Measurements from ENCODE around the gene OIT3. TPM values are rescaled to one million over a fixed set of nuclear protein-coding genes. Genes with fewer than 3 reads are reported as not detected.

The OIT3 gene
- total RNA-seq, 1 experiment from 2014 or later: not detected

DNA sequence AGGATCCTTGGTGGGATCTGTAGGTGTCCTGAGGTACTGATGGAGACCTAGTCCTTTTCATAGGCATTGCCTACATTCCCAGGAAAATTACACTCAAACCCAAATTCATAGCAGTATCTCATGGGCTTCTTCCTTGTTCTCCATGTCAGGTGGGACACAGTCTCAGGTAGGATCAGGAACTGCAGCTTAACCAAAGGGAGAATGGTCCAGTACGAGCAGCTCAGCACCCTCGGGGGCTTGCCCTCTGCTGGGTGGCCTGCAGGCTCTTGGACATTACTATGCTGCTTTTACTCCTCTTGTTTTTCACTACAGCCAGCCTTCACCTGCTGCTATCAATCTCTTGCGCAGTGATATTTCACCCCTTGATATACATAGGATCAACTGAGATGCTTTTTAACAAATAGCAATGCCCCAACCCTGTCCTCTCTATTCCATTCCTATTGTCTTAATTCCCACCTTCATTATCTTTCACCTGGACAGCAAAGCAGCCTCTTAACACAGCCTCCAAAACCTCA lies 32.5 kb downstream of the OIT3 start:
- H3K27ac Mint-ChIP-seq (ENCODE audit: unreplicated experiment): no peak overlapping the region
- TF ChIP-seq, protein P1, sequence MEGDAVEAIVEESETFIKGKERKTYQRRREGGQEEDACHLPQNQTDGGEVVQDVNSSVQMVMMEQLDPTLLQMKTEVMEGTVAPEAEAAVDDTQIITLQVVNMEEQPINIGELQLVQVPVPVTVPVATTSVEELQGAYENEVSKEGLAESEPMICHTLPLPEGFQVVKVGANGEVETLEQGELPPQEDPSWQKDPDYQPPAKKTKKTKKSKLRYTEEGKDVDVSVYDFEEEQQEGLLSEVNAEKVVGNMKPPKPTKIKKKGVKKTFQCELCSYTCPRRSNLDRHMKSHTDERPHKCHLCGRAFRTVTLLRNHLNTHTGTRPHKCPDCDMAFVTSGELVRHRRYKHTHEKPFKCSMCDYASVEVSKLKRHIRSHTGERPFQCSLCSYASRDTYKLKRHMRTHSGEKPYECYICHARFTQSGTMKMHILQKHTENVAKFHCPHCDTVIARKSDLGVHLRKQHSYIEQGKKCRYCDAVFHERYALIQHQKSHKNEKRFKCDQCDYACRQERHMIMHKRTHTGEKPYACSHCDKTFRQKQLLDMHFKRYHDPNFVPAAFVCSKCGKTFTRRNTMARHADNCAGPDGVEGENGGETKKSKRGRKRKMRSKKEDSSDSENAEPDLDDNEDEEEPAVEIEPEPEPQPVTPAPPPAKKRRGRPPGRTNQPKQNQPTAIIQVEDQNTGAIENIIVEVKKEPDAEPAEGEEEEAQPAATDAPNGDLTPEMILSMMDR (IDR thresholded peaks at IDR 0.05; ENCODE audit: insufficient read depth in 1 of 2, low read depth in 1 of 2, low read length in 1 of 2, severe bottlenecking in 1 of 2, unreplicated experiment in 1 of 2): no peak
- ChIA-PET POLR2A (no interaction called here), CTCF (no interaction called here)
- no peak overlapping the region for H3K4me3 Mint-ChIP-seq (ENCODE audit: unreplicated experiment)
- Histone ChIP-seq H3K4me1 (no peaks in the 10 kb centered on the region), H3K36me3 (ENCODE audit: control insufficient read depth, insufficient read depth, low read length) (no peaks in the 10 kb centered on the region), H3K9me3 (peaks cover 4% of the 10 kb centered on the region), H3K27me3 (replicated peaks; ENCODE audit: control insufficient read depth, insufficient read depth, low read length) (no peaks in the 10 kb centered on the region; the same call in 1 of the 2 replicates), H3K4me3 (ENCODE audit: low read depth, low read length) (no peak overlapping the region)
- H3K36me3 Mint-ChIP-seq (ENCODE audit: insufficient read depth, unreplicated experiment): no peaks in the 10 kb centered on the region
- no peaks in the 10 kb centered on the region for H3K27me3 Mint-ChIP-seq (ENCODE audit: insufficient read depth, unreplicated experiment)
- peaks cover 5% of the 10 kb centered on the region for H3K9me3 Mint-ChIP-seq (ENCODE audit: unreplicated experiment)
- intact Hi-C loops (cut with micrococcal nuclease; ENCODE audit: unreplicated experiment): no loop called here
- H3K4me1 Mint-ChIP-seq (ENCODE audit: low read depth, unreplicated experiment): no peaks in the 10 kb centered on the region
- no TSS peak for BruUV-seq (replicated peaks)
- no peak for DNase-seq

DNA sequence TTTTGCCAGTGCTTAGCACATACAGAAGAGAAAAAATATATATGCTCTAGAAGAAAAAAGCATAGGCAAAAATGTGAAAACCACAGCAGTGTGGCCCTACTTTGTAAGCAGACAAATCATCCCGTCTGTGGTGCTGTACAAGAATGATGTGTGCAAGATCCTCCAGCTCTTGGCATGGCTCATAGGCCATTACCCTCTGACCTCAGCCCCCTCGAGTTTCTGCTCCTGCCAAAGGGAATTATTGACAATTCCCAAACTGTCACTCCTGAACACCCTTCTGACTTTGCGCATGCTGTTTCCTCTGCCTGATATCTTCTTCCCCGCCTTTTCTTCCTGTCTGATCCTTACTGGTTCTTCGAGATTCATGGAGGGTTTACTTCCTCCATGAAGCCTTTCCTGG lies 33.9 kb downstream of the OIT3 start:
- Histone ChIP-seq H3K9me3 (no peaks in the 10 kb centered on the region), H3K36me3 (ENCODE audit: control insufficient read depth, insufficient read depth, low read length) (no peaks in the 10 kb centered on the region), H3K4me3 (ENCODE audit: low read depth, low read length) (no peak overlapping the region), H3K27me3 (replicated peaks; ENCODE audit: control insufficient read depth, insufficient read depth, low read length) (no peaks in the 10 kb centered on the region; the same call in 1 of the 2 replicates), H3K4me1 (no peaks in the 10 kb centered on the region)
- CTCF ChIA-PET: no interaction called here
- H3K27ac Mint-ChIP-seq (ENCODE audit: unreplicated experiment): no peak overlapping the region
- no peaks in the 10 kb centered on the region for H3K4me1 Mint-ChIP-seq (ENCODE audit: low read depth, unreplicated experiment)
- POLR2A ChIA-PET: no interaction called here
- H3K36me3 Mint-ChIP-seq (ENCODE audit: insufficient read depth, unreplicated experiment): no peaks in the 10 kb centered on the region
- intact Hi-C loops (cut with micrococcal nuclease; ENCODE audit: unreplicated experiment): no loop called here
- BruUV-seq (replicated peaks): no TSS peak
- DNase-seq: no peak
- no peak overlapping the region for H3K4me3 Mint-ChIP-seq (ENCODE audit: unreplicated experiment)
- H3K9me3 Mint-ChIP-seq (ENCODE audit: unreplicated experiment): no peaks in the 10 kb centered on the region
- TF ChIP-seq, protein P1 (IDR thresholded peaks at IDR 0.05; ENCODE audit: insufficient read depth in 1 of 2, low read depth in 1 of 2, low read length in 1 of 2, severe bottlenecking in 1 of 2, unreplicated experiment in 1 of 2): no peak
- H3K27me3 Mint-ChIP-seq (ENCODE audit: insufficient read depth, unreplicated experiment): no peaks in the 10 kb centered on the region

DNA sequence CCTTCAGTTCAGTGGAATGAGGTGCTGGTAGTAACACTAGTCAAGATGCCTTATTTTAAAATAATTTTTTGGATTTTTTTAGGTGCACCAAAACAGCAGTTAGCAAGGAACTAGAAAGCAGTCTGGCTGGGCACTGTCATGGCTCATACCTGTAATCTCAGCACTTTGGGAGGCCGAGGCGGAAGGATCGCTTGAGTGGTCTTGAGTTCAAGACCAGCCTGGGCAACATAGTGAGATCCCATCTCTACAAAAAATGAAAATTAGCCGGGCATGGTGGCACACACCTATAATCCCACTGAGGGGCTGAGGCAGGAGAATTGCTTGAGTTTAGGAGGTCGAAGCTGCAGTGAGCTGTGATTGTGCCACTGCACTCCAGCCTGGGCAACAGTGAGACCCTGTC lies 35.3 kb downstream of the OIT3 start:
- no peaks in the 10 kb centered on the region for H3K36me3 Mint-ChIP-seq (ENCODE audit: insufficient read depth, unreplicated experiment)
- no peak overlapping the region for H3K4me3 ChIP-seq (ENCODE audit: low read depth, low read length)
- POLR2A ChIA-PET: no interaction called here
- H3K27me3 Mint-ChIP-seq (ENCODE audit: insufficient read depth, unreplicated experiment): no peaks in the 10 kb centered on the region
- no peak for DNase-seq
- CTCF ChIA-PET: no interaction called here
- H3K4me1 ChIP-seq: no peaks in the 10 kb centered on the region
- TF ChIP-seq, protein P1 (IDR thresholded peaks at IDR 0.05; ENCODE audit: insufficient read depth in 1 of 2, low read depth in 1 of 2, low read length in 1 of 2, severe bottlenecking in 1 of 2, unreplicated experiment in 1 of 2): no peak
- H3K27me3 ChIP-seq (replicated peaks; ENCODE audit: control insufficient read depth, insufficient read depth, low read length): no peaks in the 10 kb centered on the region
- H3K9me3 ChIP-seq: no peaks in the 10 kb centered on the region
- no peak overlapping the region for H3K27ac Mint-ChIP-seq (ENCODE audit: unreplicated experiment)
- no TSS peak for BruUV-seq (replicated peaks)
- H3K4me3 Mint-ChIP-seq (ENCODE audit: unreplicated experiment): no peak overlapping the region
- H3K36me3 ChIP-seq (ENCODE audit: control insufficient read depth, insufficient read depth, low read length): no peaks in the 10 kb centered on the region
- H3K9me3 Mint-ChIP-seq (ENCODE audit: unreplicated experiment): no peaks in the 10 kb centered on the region
- no peaks in the 10 kb centered on the region for H3K4me1 Mint-ChIP-seq (ENCODE audit: low read depth, unreplicated experiment)
- intact Hi-C loops (cut with micrococcal nuclease; ENCODE audit: unreplicated experiment): no loop called here

All from Caco-2 (cell line).